ENCODE measurements around the gene PTPRM.

PTPRM gene

GRCh38 chr18:7789856-7790552, 222.9 kb downstream of the PTPRM start:
- ATAC-seq (ENCODE audit: insufficient read depth, low read depth) = no peak
- H3K27me3 ChIP-seq (ENCODE audit: insufficient read depth, low read length, poor library complexity) = no peaks in the 10 kb centered on the region
- no peak overlapping the region for H3K27ac ChIP-seq (ENCODE audit: low read length)
- no peak overlapping the region for H2AFZ ChIP-seq (ENCODE audit: low read depth, low read length)
- DNase-seq = no peak
- H3K36me3 ChIP-seq (ENCODE audit: insufficient read depth, low read length) = no peaks in the 10 kb centered on the region
- no peaks in the 10 kb centered on the region for H4K20me1 ChIP-seq (ENCODE audit: insufficient read depth, low read length)
- no peak overlapping the region for H3K4me3 ChIP-seq (ENCODE audit: low read depth in 1 of 2, low read length in 2 of 2)
- no peak overlapping the region for H3K4me2 ChIP-seq (ENCODE audit: insufficient read depth, low read length)
- H3K79me2 ChIP-seq (ENCODE audit: insufficient read depth, low read length) = no peaks in the 10 kb centered on the region
- H3K9me3 ChIP-seq (ENCODE audit: insufficient read depth, low read length, severe bottlenecking) = no peaks in the 10 kb centered on the region
- no peaks in the 10 kb centered on the region for H3K4me1 ChIP-seq (ENCODE audit: insufficient read depth, low read length)
- H3K9ac ChIP-seq (ENCODE audit: low read depth, low read length) = no peak overlapping the region
- TF ChIP-seq, protein P1, sequence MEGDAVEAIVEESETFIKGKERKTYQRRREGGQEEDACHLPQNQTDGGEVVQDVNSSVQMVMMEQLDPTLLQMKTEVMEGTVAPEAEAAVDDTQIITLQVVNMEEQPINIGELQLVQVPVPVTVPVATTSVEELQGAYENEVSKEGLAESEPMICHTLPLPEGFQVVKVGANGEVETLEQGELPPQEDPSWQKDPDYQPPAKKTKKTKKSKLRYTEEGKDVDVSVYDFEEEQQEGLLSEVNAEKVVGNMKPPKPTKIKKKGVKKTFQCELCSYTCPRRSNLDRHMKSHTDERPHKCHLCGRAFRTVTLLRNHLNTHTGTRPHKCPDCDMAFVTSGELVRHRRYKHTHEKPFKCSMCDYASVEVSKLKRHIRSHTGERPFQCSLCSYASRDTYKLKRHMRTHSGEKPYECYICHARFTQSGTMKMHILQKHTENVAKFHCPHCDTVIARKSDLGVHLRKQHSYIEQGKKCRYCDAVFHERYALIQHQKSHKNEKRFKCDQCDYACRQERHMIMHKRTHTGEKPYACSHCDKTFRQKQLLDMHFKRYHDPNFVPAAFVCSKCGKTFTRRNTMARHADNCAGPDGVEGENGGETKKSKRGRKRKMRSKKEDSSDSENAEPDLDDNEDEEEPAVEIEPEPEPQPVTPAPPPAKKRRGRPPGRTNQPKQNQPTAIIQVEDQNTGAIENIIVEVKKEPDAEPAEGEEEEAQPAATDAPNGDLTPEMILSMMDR (IDR thresholded peaks at IDR 0.05; ENCODE audit: borderline replicate concordance, extremely low read depth, low read length, poor library complexity, severe bottlenecking) = peak; percentile 23
- TF ChIP-seq EZH2 (IDR thresholded peaks at IDR 0.05; ENCODE audit: borderline replicate concordance, low read depth, low read length, severe bottlenecking) = no peak

GRCh38 chr18:7793100-7793499, 226.0 kb downstream of the PTPRM start:
- H3K79me2 ChIP-seq (ENCODE audit: insufficient read depth, low read length) = no peaks in the 10 kb centered on the region
- no peaks in the 10 kb centered on the region for H3K36me3 ChIP-seq (ENCODE audit: insufficient read depth, low read length)
- H4K20me1 ChIP-seq (ENCODE audit: insufficient read depth, low read length) = no peaks in the 10 kb centered on the region
- H2AFZ ChIP-seq (ENCODE audit: low read depth, low read length) = no peak overlapping the region
- no peaks in the 10 kb centered on the region for H3K4me1 ChIP-seq (ENCODE audit: insufficient read depth, low read length)
- H3K4me3 ChIP-seq (ENCODE audit: low read depth in 1 of 2, low read length in 2 of 2) = no peak overlapping the region
- no peaks in the 10 kb centered on the region for H3K27me3 ChIP-seq (ENCODE audit: insufficient read depth, low read length, poor library complexity)
- ATAC-seq (ENCODE audit: insufficient read depth, low read depth) (no peak), DNase-seq (no peak)
- H3K4me2 ChIP-seq (ENCODE audit: insufficient read depth, low read length) = no peak overlapping the region
- H3K27ac ChIP-seq (ENCODE audit: low read length) = no peak overlapping the region
- H3K9me3 ChIP-seq (ENCODE audit: insufficient read depth, low read length, severe bottlenecking) = no peaks in the 10 kb centered on the region
- TF ChIP-seq EZH2 (IDR thresholded peaks at IDR 0.05; ENCODE audit: borderline replicate concordance, low read depth, low read length, severe bottlenecking) = no peak
- TF ChIP-seq, protein P1 (IDR thresholded peaks at IDR 0.05; ENCODE audit: borderline replicate concordance, extremely low read depth, low read length, poor library complexity, severe bottlenecking) = no peak
- H3K9ac ChIP-seq (ENCODE audit: low read depth, low read length) = no peak overlapping the region

GRCh38 chr18:7803956-7804469, 236.9 kb downstream of the PTPRM start:
- Histone ChIP-seq H3K4me2 (ENCODE audit: insufficient read depth, low read length) (no peak overlapping the region), H3K9me3 (ENCODE audit: insufficient read depth, low read length, severe bottlenecking) (no peaks in the 10 kb centered on the region), H3K27ac (ENCODE audit: low read length) (no peak overlapping the region), H4K20me1 (ENCODE audit: insufficient read depth, low read length) (no peaks in the 10 kb centered on the region), H2AFZ (ENCODE audit: low read depth, low read length) (no peak overlapping the region), H3K36me3 (ENCODE audit: insufficient read depth, low read length) (no peaks in the 10 kb centered on the region), H3K4me3 (ENCODE audit: low read depth in 1 of 2, low read length in 2 of 2) (no peak overlapping the region), H3K27me3 (ENCODE audit: insufficient read depth, low read length, poor library complexity) (no peaks in the 10 kb centered on the region), H3K9ac (ENCODE audit: low read depth, low read length) (no peak overlapping the region), H3K79me2 (ENCODE audit: insufficient read depth, low read length) (no peaks in the 10 kb centered on the region), H3K4me1 (ENCODE audit: insufficient read depth, low read length) (no peaks in the 10 kb centered on the region)
- DNase-seq = no peak
- ATAC-seq (ENCODE audit: insufficient read depth, low read depth) = no peak
- TF ChIP-seq, protein P1 (IDR thresholded peaks at IDR 0.05; ENCODE audit: borderline replicate concordance, extremely low read depth, low read length, poor library complexity, severe bottlenecking) = no peak
- no peak for TF ChIP-seq EZH2 (IDR thresholded peaks at IDR 0.05; ENCODE audit: borderline replicate concordance, low read depth, low read length, severe bottlenecking)

Data from DND-41 (cell line).